Epithelial cell of esophagus (primary cell): ENCODE results near the gene IL5.
"Not testable (repeated sequence)": the region's sequence is repeated elsewhere in the genome, so short reads cannot be mapped to it uniquely, and the experiment has no call there.

Experiments
- DNase-seq: peaks from one replicate; pipeline ENCODE4 v3.0.0; 2010; ENCODE audit warnings: low read depth
- H3K4me3 ChIP-seq: 2 replicates; pipeline ENCODE4 v1.5.1; 2011; ENCODE audit warnings: mild to moderate bottlenecking, low read length, control low read depth
- CTCF ChIP-seq: IDR thresholded peaks from 2 replicates; pipeline ENCODE4 v1.5.1; 2011; ENCODE audit warnings: low read depth, mild to moderate bottlenecking, low read length, control low read depth, inconsistent platforms; ENCODE audit not compliant: insufficient read depth; ENCODE audit errors: missing control alignments

Gene IL5

GRCh38 chr5:132543472-132544201, at the start of gene IL5:
TSS of gene IL5 (minus strand) at chr5:132543522. CDS start at chr5:132543478, 44 bp downstream.
- no peak for TF ChIP-seq CTCF
- no peak within 1 kb of the TSS for H3K4me3 ChIP-seq
- DNase-seq: no peak

- DNase-seq: peak; percentile 9
- TF ChIP-seq CTCF: no peak
- H3K4me3 ChIP-seq: no peak overlapping the region
Observed at GRCh38 chr5:132592521-132592920, 49.2 kb upstream of the IL5 start.

- no peak for DNase-seq
- no peak overlapping the region for H3K4me3 ChIP-seq
- no peak for TF ChIP-seq CTCF
Observed at GRCh38 chr5:132591145-132591544, 47.8 kb upstream of the IL5 start.

- H3K4me3 ChIP-seq: no peak overlapping the region
- DNase-seq: no peak
- TF ChIP-seq CTCF: no peak
Observed at GRCh38 chr5:132589467-132589866, 46.1 kb upstream of the IL5 start.

- no peak for DNase-seq
- no peak overlapping the region for H3K4me3 ChIP-seq
- no peak for TF ChIP-seq CTCF
Observed at GRCh38 chr5:132586063-132586462, 42.7 kb upstream of the IL5 start.

- DNase-seq: not testable (repeated sequence)
Observed at GRCh38 chr5:132584560-132584959, 41.2 kb upstream of the IL5 start.

GRCh38 chr5:132576123-132576522, 32.8 kb upstream of the IL5 start:
- no peak for TF ChIP-seq CTCF
- no peak overlapping the region for H3K4me3 ChIP-seq
- no peak for DNase-seq

More at GRCh38 chr5:132584560-132584959, 41.2 kb upstream of the IL5 start:
- H3K4me3 ChIP-seq: not testable (repeated sequence)
